Testis (tissue), 2 donors: ENCODE measurements around the gene ZNF485.

Experiments
- CTCF ChIP-seq, 3 experiments: fragments of 450-650 bp in 2 of 3; fragments of 200-600 bp in 1 of 3; sonication (generic) in 1 of 3; IDR thresholded peaks; one replicate each; pipeline ENCODE4 v1.5.1; 2016 to 2019; ENCODE audit warnings: antibody characterized with exemption in 3 of 3, mild to moderate bottlenecking in 2 of 3, moderate library complexity in 1 of 3
- POLR2A ChIP-seq: fragments of 450-650 bp; IDR thresholded peaks from one replicate; pipeline ENCODE4 v1.6.1; 2017; ENCODE audit warnings: antibody characterized with exemption, mild to moderate bottlenecking, moderate library complexity

GRCh38 chr10:43667317-43667731 lies 61.1 kb downstream of the ZNF485 start:
- TF ChIP-seq CTCF (IDR thresholded peaks at IDR 0.05): peak in 1 of 3 experiments; percentile 26
- no peak for TF ChIP-seq POLR2A
